HepG2 (cell line): ENCODE results near the gene CPEB3. TPM values are rescaled to one million over a fixed set of nuclear protein-coding genes. Genes with fewer than 3 reads are reported as not detected.

Experiments used
- BCLAF1 ChIP-seq: fragments of 450-650 bp; IDR thresholded peaks from 2 replicates; pipeline ENCODE4 v1.6.1; 2017; ENCODE audit warnings: mild to moderate bottlenecking
- CBX5 ChIP-seq: sonication (generic); formaldehyde crosslinking; IDR thresholded peaks from 2 replicates; pipeline ENCODE4 v1.4.0; 2020; ENCODE audit warnings: missing genetic modification reagents, borderline replicate concordance
- HIC2 ChIP-seq: sonication (generic); formaldehyde crosslinking; IDR thresholded peaks from 2 replicates; pipeline ENCODE4 v1.9.0; 2022; ENCODE audit warnings: low read depth, missing genetic modification reagents
- IRF1 ChIP-seq: sonication (generic); formaldehyde crosslinking; IDR thresholded peaks from 2 replicates; pipeline ENCODE4 v1.4.0; 2020; ENCODE audit warnings: low read depth, mild to moderate bottlenecking, missing genetic modification reagents
- KLF13 ChIP-seq: sonication (generic); formaldehyde crosslinking; IDR thresholded peaks from 2 replicates; pipeline ENCODE4 v1.4.0; 2020; ENCODE audit warnings: mild to moderate bottlenecking, missing genetic modification reagents
- NFIC ChIP-seq: IDR thresholded peaks from 2 replicates; pipeline ENCODE4 v1.6.1; 2012; ENCODE audit warnings: mild to moderate bottlenecking, low read length, inconsistent platforms
- NR2C2 ChIP-seq: sonication (generic); formaldehyde crosslinking; IDR thresholded peaks from 2 replicates; pipeline ENCODE4 v1.4.0; 2020; ENCODE audit warnings: missing genetic modification reagents, mild to moderate bottlenecking, moderate library complexity, borderline replicate concordance
- SRSF1 ChIP-seq: fragments of 200-400 bp; formaldehyde crosslinking; optimal IDR thresholded peaks from 2 replicates; pipeline ENCODE3; 2017; ENCODE audit warnings: mild to moderate bottlenecking, low read depth, low read length, moderate library complexity
- ZHX2 ChIP-seq, 2 experiments: sonication (generic) in 1 of 2; formaldehyde crosslinking in 1 of 2; IDR thresholded peaks; 2 replicates each; pipeline versions ENCODE4 v1.6.1 to v1.9.0; 2014 to 2022; ENCODE audit warnings: antibody characterized with exemption in 1 of 2, borderline replicate concordance in 1 of 2, inconsistent platforms in 1 of 2, low read depth in 1 of 2, missing genetic modification reagents in 1 of 2
- ZNF414 ChIP-seq: sonication (generic); formaldehyde crosslinking; IDR thresholded peaks from 2 replicates; pipeline ENCODE4 v1.5.0; 2020; ENCODE audit warnings: missing genetic modification reagents
- ZNF83 ChIP-seq: sonication (generic); formaldehyde crosslinking; IDR thresholded peaks from 2 replicates; pipeline ENCODE4 v1.4.0; 2020; ENCODE audit warnings: missing genetic modification reagents, mild to moderate bottlenecking, borderline replicate concordance
- polyA plus RNA-seq, 8 experiments: library from polyadenylated mRNA; depleted of rRNA in 3 of 8; stranded (reverse) in 7 of 8; unstranded in 1 of 8; fragments of >200 nt; fragmentation: Illumina TruSeq in 4 of 8; extraction: Trizol in 4 of 8; gene quantifications; 2 replicates each; pipeline versions ENCODE4 v1.2.1 to v1.2.3, GENCODE V29; 2011 to 2016; ENCODE audit warnings: low read depth in 4 of 8, missing spikeins in 1 of 8, mixed read lengths in 1 of 8; ENCODE audit not compliant: insufficient read depth in 1 of 8
- total RNA-seq, 5 experiments: library from RNA; depleted of rRNA; stranded (reverse); fragments of >200 nt; fragmentation: Illumina TruSeq; extraction: Trizol; gene quantifications; 2 replicates each; pipeline ENCODE4 v1.2.3, GENCODE V29; 2016; ENCODE audit warnings: low read depth in 1 of 5

CPEB3 gene
- total and polyA plus RNA-seq, 2 of the 13 experiments (the other 11 are each of a cell fraction or from before 2014, with no cell fraction given): 0.66 to 0.70 TPM

GRCh38 chr10:92207061-92207460 lies 83.8 kb downstream of the CPEB3 start (continued):
- no peak for TF ChIP-seq HIC2 (CRISPR knock-in tag)
- TF ChIP-seq CBX5 (CRISPR knock-in tag): no peak
- no peak for TF ChIP-seq KLF13
- TF ChIP-seq NFIC: no peak
- no peak for TF ChIP-seq IRF1 (CRISPR knock-in tag)
- no peak for TF ChIP-seq ZNF83 (CRISPR knock-in tag)
- no peak for TF ChIP-seq SRSF1
- TF ChIP-seq ZHX2 (IDR thresholded peaks at IDR 0.05; ENCODE audit: low read depth): no peak
- no peak for TF ChIP-seq ZHX2 (CRISPR knock-in tag; IDR thresholded peaks at IDR 0.05; ENCODE audit: borderline replicate concordance)
- TF ChIP-seq NR2C2: no peak
- TF ChIP-seq BCLAF1: no peak
- no peak for TF ChIP-seq ZNF414 (CRISPR knock-in tag)
- TF ChIP-seq, all 625 proteins: peak for 0
